ENCODE data around the gene HAO2.

- TF ChIP-seq, protein P1, sequence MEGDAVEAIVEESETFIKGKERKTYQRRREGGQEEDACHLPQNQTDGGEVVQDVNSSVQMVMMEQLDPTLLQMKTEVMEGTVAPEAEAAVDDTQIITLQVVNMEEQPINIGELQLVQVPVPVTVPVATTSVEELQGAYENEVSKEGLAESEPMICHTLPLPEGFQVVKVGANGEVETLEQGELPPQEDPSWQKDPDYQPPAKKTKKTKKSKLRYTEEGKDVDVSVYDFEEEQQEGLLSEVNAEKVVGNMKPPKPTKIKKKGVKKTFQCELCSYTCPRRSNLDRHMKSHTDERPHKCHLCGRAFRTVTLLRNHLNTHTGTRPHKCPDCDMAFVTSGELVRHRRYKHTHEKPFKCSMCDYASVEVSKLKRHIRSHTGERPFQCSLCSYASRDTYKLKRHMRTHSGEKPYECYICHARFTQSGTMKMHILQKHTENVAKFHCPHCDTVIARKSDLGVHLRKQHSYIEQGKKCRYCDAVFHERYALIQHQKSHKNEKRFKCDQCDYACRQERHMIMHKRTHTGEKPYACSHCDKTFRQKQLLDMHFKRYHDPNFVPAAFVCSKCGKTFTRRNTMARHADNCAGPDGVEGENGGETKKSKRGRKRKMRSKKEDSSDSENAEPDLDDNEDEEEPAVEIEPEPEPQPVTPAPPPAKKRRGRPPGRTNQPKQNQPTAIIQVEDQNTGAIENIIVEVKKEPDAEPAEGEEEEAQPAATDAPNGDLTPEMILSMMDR (IDR thresholded peaks at IDR 0.05), result no peak
- TF ChIP-seq POLR2A (IDR thresholded peaks at IDR 0.05), result peak; percentile 53
These were observed 10.5 kb downstream of the HAO2 start for GRCh38 chr1:119379117-119379516.
